Fibroblast of lung (primary cell): Measurements from ENCODE around the gene ABCA9. TPM values are rescaled to one million over a fixed set of nuclear protein-coding genes. Genes with fewer than 3 reads are reported as not detected.
A peak's percentile ranks its signal among the peaks of the same experiment; 100 is the strongest.

Experiments
- DNase-seq, 2 donors: peaks; one replicate each; pipeline versions ENCODE4 v3.0.0 to v3.0.0-alpha.2; 2010; ENCODE audit warnings: low read depth in 2 of 2
- H2AFZ ChIP-seq: 2 replicates; pipeline ENCODE4 v1.5.1; 2012; ENCODE audit warnings: low read length, control low read depth, inconsistent platforms
- H3K27ac ChIP-seq: 2 replicates; pipeline ENCODE4 v1.5.1; 2011; ENCODE audit warnings: low read length, control low read depth; ENCODE audit not compliant: insufficient read depth
- H3K27me3 ChIP-seq: 2 replicates; pipeline ENCODE4 v1.5.1; 2011; ENCODE audit warnings: mild to moderate bottlenecking, low read length; ENCODE audit not compliant: control insufficient read depth, insufficient read depth
- H3K36me3 ChIP-seq: 2 replicates; pipeline ENCODE4 v1.5.1; 2011; ENCODE audit warnings: low read length; ENCODE audit not compliant: control insufficient read depth, insufficient read depth
- H3K4me1 ChIP-seq: 2 replicates; pipeline ENCODE4 v1.5.1; 2011; ENCODE audit warnings: low read length; ENCODE audit not compliant: control insufficient read depth, insufficient read depth; ENCODE audit errors: extremely low read depth
- H3K4me2 ChIP-seq: 2 replicates; pipeline ENCODE4 v1.5.1; 2011; ENCODE audit warnings: low read length, control low read depth; ENCODE audit not compliant: insufficient read depth; ENCODE audit errors: extremely low read depth
- H3K4me3 ChIP-seq, 4 experiments: fragments of 200-600 bp in 1 of 4; sonication (generic) in 1 of 4; replicated peaks in 1 of 4; 2 replicates each; pipeline ENCODE4 v1.5.1; 2011 to 2016; ENCODE audit warnings: low read length in 4 of 4, low read depth in 3 of 4, mild to moderate bottlenecking in 3 of 4, control low read depth in 2 of 4, inconsistent platforms in 1 of 4, mixed read lengths in 1 of 4; ENCODE audit not compliant: insufficient read depth in 1 of 4; ENCODE audit errors: control extremely low read depth in 1 of 4
- H3K79me2 ChIP-seq: 2 replicates; pipeline ENCODE4 v1.5.1; 2012; ENCODE audit warnings: mild to moderate bottlenecking, low read length, inconsistent platforms; ENCODE audit not compliant: control insufficient read depth, insufficient read depth
- H3K9ac ChIP-seq: 2 replicates; pipeline ENCODE4 v1.5.1; 2011; ENCODE audit warnings: mild to moderate bottlenecking, low read length, control low read depth; ENCODE audit not compliant: insufficient read depth
- H3K9me3 ChIP-seq: 2 replicates; pipeline ENCODE4 v1.5.1; 2012; ENCODE audit warnings: low read depth, low read length; ENCODE audit not compliant: control insufficient read depth, insufficient read depth
- H4K20me1 ChIP-seq: 2 replicates; pipeline ENCODE4 v1.5.1; 2011; ENCODE audit warnings: low read length; ENCODE audit not compliant: control insufficient read depth, insufficient read depth; ENCODE audit errors: extremely low read depth
- EZH2 ChIP-seq: IDR thresholded peaks from 2 replicates; pipeline ENCODE4 v1.5.1; 2012; ENCODE audit warnings: low read length, control low read depth, mild to moderate bottlenecking; ENCODE audit errors: missing control alignments
- polyA plus RNA-seq, 2 donors: library from polyadenylated mRNA; depleted of rRNA in 1 of 2; stranded (reverse) in 1 of 2; unstranded in 1 of 2; fragments of >200 nt; gene quantifications; 2 replicates each; pipeline ENCODE4 v1.2.1, GENCODE V29; 2011 to 2012; ENCODE audit warnings: missing spikeins in 1 of 2
- total RNA-seq: library from RNA; depleted of rRNA; stranded (reverse); fragments of >200 nt; gene quantifications from 2 replicates; pipeline ENCODE4 v1.2.1, GENCODE V29; 2014
- TF ChIP-seq, protein P1 (sequence below), 2 donors: IDR thresholded peaks in 1 of 2; conservative IDR thresholded peaks in 1 of 2; 1 replicate in 1 of 2; 2 replicates in 1 of 2; pipeline ENCODE4 v1.5.1; 2011 to 2012; ENCODE audit warnings: low read length in 2 of 2, control low read depth in 1 of 2, inconsistent platforms in 1 of 2, low read depth in 1 of 2, mild to moderate bottlenecking in 1 of 2

ABCA9 gene
- total and polyA plus RNA-seq, 2 donors (not counting 1 experiment from before 2014, with no cell fraction given) = 1.6 to 3.1 TPM

DNA sequence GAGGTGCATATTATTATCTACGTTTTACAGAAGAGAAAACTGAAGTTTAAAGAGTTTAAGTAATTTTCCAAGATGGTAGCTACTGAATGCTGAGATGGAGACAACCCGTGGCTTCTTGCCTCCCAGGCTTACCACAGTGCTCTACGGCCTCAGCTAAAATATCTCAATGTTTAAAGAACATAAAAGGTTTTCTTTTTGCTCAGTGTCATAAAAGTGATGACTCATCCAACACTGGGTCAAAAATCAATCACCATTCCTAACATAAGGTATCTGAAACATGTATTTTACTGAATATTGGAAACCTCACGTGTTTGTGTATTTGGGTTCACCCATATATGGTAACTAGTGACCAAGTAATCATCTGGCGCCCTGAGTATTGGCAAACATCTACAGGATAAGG, 18.4 kb downstream of the ABCA9 start:
- Histone ChIP-seq H3K79me2 (no peaks in the 10 kb centered on the region), H3K4me3 (no peak overlapping the region), H3K4me2 (no peak overlapping the region), H3K9ac (no peak overlapping the region), H3K4me1 (no peaks in the 10 kb centered on the region), H3K36me3 (no peaks in the 10 kb centered on the region), H4K20me1 (no peaks in the 10 kb centered on the region), H3K27me3 (no peaks in the 10 kb centered on the region), H3K9me3 (no peaks in the 10 kb centered on the region), H3K27ac (no peak overlapping the region), H2AFZ (no peak overlapping the region)
- TF ChIP-seq, protein P1, sequence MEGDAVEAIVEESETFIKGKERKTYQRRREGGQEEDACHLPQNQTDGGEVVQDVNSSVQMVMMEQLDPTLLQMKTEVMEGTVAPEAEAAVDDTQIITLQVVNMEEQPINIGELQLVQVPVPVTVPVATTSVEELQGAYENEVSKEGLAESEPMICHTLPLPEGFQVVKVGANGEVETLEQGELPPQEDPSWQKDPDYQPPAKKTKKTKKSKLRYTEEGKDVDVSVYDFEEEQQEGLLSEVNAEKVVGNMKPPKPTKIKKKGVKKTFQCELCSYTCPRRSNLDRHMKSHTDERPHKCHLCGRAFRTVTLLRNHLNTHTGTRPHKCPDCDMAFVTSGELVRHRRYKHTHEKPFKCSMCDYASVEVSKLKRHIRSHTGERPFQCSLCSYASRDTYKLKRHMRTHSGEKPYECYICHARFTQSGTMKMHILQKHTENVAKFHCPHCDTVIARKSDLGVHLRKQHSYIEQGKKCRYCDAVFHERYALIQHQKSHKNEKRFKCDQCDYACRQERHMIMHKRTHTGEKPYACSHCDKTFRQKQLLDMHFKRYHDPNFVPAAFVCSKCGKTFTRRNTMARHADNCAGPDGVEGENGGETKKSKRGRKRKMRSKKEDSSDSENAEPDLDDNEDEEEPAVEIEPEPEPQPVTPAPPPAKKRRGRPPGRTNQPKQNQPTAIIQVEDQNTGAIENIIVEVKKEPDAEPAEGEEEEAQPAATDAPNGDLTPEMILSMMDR (conservative IDR thresholded peaks at IDR 0.05 in 1 of 2, IDR thresholded peaks at IDR 0.05 in 1 of 2; ENCODE audit: low read depth in 1 of 2, low read length in 2 of 2) = no peak
- TF ChIP-seq EZH2 = no peak
- peak in 1 of 2 donors; percentile 18 for DNase-seq

DNA sequence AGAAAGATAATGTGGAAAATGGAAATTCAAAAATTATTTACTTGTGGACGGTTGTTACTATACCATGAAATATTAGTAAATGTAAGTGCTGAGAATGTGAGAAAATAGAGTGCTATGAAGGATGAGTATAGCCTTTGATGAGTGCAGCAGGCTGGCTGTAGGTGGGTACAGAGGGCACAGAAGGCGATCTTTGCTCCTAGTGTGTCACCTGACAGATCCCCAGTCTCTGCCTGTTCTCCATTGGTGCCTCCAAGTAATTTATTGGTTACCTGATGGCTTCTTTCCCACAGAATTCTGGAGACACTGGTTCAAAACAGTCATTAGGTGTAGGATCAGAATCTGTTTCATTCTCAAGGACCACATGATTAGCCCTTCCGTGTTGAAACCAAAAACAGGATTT, 28.9 kb downstream of the ABCA9 start:
- no peaks in the 10 kb centered on the region for H3K36me3 ChIP-seq

DNA sequence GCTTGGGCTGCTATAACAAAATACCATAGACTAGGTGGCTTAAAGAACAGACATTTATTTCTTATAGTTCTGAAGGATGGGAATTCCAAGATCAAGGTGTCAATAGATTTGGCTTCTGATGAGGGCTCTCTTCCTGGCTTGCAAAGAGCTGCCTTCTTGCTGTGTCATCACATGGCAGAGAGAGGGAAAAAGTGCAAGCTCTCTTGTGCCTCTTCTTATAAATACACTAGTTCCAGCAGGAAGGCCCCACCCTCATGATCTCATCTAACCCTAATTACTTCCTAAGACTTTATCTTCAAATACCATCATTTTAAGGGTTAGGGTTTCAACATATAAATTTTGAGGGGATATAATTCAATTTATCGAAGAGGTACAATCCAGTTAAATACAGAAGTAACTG, 30.6 kb downstream of the ABCA9 start:
- Histone ChIP-seq H2AFZ (no peak overlapping the region), H3K36me3 (no peaks in the 10 kb centered on the region), H3K27ac (no peak overlapping the region), H3K4me3 (no peak overlapping the region), H3K79me2 (no peaks in the 10 kb centered on the region), H3K9ac (no peak overlapping the region), H3K9me3 (no peaks in the 10 kb centered on the region), H3K27me3 (no peaks in the 10 kb centered on the region), H3K4me2 (no peak overlapping the region), H3K4me1 (no peaks in the 10 kb centered on the region), H4K20me1 (no peaks in the 10 kb centered on the region)
- DNase-seq = peak in 1 of 2 donors; percentile 43
- TF ChIP-seq, protein P1 (conservative IDR thresholded peaks at IDR 0.05 in 1 of 2, IDR thresholded peaks at IDR 0.05 in 1 of 2; ENCODE audit: low read depth in 1 of 2, low read length in 2 of 2) = no peak
- no peak for TF ChIP-seq EZH2

More for the DNA sequence above, 28.9 kb downstream of the ABCA9 start:
- no peaks in the 10 kb centered on the region for H3K4me1 ChIP-seq
- H3K9me3 ChIP-seq = no peaks in the 10 kb centered on the region
- H2AFZ ChIP-seq = no peak overlapping the region
- no peaks in the 10 kb centered on the region for H4K20me1 ChIP-seq
- no peaks in the 10 kb centered on the region for H3K27me3 ChIP-seq
- TF ChIP-seq, protein P1 (conservative IDR thresholded peaks at IDR 0.05 in 1 of 2, IDR thresholded peaks at IDR 0.05 in 1 of 2; ENCODE audit: low read depth in 1 of 2, low read length in 2 of 2) = no peak
- no peak for TF ChIP-seq EZH2
- H3K79me2 ChIP-seq = no peaks in the 10 kb centered on the region
- H3K4me2 ChIP-seq = no peak overlapping the region
- no peak overlapping the region for H3K4me3 ChIP-seq
- DNase-seq = no peak
- H3K9ac ChIP-seq = no peak overlapping the region
- no peak overlapping the region for H3K27ac ChIP-seq
